NK-92 (cell line): ENCODE results near the gene LRIT1.
"Not testable (repeated sequence)": the region's sequence is repeated elsewhere in the genome, so short reads cannot be mapped to it uniquely, and the experiment has no call there.

Experiments used
- DNase-seq: peaks from one replicate; lab custom pipeline; 2025; ENCODE audit not compliant: unreplicated experiment; lab: John Stamatoyannopoulos, UW

The LRIT1 gene, protein sequence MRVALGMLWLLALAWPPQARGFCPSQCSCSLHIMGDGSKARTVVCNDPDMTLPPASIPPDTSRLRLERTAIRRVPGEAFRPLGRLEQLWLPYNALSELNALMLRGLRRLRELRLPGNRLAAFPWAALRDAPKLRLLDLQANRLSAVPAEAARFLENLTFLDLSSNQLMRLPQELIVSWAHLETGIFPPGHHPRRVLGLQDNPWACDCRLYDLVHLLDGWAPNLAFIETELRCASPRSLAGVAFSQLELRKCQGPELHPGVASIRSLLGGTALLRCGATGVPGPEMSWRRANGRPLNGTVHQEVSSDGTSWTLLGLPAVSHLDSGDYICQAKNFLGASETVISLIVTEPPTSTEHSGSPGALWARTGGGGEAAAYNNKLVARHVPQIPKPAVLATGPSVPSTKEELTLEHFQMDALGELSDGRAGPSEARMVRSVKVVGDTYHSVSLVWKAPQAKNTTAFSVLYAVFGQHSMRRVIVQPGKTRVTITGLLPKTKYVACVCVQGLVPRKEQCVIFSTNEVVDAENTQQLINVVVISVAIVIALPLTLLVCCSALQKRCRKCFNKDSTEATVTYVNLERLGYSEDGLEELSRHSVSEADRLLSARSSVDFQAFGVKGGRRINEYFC

DNA sequence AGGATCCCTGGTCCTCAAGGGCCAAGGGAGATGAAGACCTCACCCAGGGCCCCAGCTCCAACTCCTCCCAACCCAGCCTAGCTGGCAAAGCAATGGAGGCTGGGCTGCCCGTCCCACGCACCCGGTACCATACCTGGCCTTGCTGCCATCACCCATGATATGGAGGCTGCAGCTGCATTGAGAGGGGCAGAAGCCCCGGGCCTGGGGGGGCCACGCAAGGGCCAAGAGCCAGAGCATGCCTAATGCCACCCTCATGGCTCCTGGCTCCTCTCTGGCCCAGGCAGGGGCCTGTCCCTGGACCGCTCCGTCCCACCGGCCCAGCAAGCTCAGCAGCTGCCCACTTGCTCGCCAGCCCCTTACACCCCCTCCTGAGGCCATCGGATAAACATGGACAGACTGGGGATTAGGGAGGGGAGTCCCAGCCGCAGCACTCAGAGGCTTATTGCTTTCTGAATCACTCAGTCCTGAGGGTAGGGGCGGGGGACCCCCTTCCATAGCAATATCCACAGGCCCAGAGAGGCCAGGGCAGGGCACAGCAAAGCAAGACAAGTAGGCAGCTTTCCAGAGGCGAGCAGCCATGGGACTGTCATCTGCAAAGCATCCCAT is at the start of gene LRIT1:
Gene LRIT1 (minus strand): TSS at position 362 of the 606 bp plus-strand sequence. CDS start 107 bp downstream, at position 255.
- DNase-seq: no peak

DNA sequence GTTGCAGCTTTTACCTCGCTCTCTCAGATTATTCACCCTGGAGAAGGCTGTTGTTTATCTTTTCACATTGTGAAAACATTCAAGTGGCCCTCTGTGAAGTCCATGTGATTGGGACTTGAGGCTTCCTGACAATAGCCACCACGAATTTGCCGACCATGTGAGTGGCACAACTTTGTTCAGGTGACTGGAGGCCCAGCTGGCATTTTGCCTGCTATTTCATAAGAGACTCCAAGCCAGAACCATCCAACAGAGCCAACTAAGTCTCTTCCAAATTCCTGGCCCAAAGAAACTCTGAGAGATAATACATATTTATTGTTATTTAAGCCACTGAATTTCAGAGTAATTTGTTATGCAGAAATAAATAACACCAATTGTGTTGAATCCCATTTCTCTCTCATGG is 48.9 kb upstream of the LRIT1 start:
- DNase-seq: no peak

DNA sequence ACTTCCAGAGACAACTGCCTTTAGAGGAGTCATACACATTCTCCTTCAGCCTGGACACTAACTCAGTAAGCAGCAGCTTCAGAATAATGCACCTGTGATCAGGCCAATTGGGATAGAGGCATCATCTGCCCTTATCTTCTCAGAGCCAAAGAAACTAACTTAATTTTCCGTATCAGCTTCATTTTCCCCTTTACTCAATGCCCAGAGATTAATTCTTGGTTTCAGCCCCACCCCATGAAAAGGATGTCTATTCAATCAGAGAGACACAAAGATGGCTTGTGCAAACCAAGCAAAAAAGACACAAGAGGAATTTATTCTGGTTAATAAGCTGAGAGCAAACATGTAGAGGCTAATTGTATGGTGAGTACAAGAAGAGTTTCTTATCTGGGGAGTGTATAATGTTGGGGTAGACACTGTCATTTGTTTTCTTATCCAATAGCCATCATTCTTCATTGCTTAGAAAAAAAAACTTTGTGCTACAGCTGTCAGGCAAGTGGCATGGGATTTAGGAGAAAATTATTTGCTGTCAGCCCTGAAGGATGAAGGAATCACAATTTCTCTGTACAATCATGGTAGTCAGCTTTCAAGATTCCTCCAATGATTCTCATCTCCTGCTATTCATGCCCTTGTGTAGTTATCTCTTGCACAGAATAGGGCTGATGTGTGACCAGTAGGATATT is 48.3 kb upstream of the LRIT1 start:
- DNase-seq: no peak

DNA sequence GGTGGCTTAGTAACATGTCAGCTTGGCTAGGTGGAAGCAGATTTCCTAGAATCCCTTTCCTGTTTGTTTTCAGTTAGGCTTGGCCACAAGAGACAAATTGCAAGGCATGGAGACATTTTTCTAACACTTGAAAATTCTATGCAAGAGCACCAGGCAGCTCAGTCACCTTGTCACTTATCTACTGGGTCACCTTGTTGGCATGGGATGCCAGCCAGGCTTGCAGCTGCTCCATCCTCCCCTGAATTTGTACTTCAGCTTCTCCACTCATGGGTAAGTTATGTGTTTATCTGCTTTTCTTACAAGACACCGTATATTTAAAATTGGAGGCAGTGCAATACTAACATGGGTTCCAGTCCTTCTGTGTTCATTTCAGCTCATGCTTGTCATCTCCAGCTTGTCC is 46.8 kb upstream of the LRIT1 start:
- no peak for DNase-seq

DNA sequence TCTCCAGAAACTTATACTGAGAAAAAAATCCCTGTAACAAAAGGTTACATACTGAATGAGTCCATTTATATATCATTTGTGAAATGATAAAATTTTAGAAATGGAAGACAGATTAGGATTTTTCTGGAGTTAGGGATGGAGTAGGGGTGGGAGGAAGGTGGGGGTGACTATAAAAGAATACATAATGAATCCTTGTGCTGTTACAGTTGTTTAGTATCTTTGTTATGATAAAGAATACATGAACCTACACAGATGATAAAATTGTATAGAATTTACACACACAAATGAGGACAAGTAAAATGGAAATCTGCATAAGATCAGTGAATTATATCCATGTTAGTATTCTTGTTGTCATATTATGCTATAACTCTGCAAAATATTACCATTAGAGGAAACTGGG is 45.3 kb upstream of the LRIT1 start:
- no peak for DNase-seq

DNA sequence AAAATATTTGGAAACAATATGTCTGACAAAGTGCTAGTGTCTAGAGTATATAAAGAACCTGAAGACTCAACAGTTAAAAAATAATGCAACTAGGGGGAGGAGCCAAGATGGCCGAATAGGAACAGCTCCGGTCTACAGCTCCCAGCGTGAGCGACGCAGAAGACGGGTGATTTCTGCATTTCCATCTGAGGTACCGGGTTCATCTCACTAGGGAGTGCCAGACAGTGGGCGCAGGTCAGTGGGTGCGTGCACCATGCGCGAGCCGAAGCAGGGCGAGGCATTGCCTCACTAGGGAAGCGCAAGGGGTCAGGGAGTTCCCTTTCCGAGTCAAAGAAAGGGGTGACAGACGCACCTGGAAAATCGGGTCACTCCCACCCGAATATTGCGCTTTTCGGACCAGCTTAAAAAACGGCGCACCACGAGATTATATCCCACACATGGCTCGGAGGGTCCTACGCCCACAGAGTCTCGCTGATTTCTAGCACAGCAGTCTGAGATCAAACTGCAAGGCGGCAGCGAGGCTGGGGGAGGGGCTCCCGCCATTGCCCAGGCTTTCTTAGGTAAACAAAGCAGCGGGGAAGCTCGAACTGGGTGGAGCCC is 38.6 kb upstream of the LRIT1 start:
- not testable (repeated sequence) for DNase-seq

DNA sequence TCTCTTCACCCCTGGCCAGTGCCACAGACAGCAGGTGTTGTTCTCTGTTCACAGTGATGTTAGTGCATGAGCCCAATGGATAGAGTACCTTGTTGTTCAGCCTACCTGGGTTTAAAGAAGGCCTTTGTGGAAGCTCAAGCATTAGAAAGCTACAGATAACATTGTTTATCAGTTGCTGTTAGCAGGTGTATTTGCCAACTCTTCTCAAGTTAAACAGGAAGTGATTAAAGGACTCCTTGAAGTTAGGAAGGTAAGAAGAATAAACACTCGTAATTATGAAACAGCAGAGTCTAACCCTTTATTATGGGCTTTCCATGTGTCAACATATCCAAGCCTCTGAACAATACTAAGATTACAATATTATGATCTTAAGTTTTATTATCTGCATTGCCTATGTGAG is 29.4 kb upstream of the LRIT1 start:
- DNase-seq: no peak

DNA sequence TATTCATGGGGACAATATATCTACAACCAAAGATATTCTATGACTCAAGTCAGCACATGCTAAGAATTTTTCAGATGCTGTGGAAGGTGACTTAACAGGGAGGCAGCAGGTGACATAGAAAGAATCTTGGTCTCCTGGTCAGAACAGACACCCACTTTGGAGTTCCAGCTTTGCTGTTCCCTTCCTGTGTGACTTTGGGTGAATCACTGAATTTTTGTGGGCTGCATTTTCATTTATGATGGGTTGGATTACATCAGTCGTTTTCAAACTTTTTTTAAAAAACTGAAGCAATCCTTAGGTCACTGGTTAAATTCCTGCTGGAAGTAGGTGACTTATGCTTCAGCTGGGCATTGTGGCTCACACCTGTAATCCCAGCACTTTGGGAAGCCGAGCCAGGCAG is 28.4 kb upstream of the LRIT1 start:
- DNase-seq: no peak

DNA sequence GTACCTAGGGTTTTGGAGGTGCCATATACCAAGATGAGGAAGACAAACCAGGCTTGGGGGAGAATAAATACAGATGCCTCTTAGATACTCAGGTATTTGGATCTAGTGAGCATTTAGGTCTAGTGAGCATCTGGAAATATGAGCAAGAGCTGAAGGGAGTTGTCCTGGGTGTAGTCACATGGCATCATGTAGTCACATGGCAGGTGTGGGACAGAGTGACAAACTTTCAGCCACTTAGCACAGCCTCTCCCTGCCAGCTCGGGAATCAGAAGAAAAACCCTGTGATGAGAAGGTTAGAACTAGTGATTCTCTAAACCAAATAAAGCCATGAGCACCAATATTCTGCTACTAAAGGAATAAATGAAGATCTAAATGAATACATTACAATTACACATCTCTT is 27.8 kb upstream of the LRIT1 start:
- no peak for DNase-seq

DNA sequence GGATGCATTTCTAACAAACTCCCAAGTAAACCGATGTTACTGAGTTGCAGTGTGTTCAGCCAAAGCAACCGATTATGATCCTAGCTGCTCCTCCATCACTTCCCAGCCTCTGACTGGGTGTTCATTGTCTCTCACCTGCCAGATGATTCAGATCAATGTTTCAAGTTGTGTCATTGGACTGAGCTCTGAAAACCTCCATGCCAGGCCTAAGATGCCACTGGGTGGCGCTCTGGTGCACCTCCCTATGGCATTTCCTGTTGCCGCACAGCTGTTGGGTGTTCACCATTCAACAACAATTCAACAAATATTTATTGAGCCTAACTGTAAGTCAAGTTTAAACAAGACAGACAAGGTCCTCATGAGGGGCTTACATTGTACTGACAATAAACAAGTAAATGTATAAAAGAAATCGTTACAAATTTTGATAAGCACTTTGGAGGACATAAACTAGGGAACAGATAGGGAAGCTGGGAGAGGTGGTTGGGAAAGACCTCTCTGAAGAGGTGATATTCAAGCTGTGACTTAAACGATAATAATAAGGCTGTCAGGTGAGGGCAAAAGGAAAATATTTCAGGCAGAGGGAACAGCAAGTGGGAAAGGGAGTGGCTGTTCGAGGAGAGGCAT is 26.3 kb upstream of the LRIT1 start:
- no peak for DNase-seq

DNA sequence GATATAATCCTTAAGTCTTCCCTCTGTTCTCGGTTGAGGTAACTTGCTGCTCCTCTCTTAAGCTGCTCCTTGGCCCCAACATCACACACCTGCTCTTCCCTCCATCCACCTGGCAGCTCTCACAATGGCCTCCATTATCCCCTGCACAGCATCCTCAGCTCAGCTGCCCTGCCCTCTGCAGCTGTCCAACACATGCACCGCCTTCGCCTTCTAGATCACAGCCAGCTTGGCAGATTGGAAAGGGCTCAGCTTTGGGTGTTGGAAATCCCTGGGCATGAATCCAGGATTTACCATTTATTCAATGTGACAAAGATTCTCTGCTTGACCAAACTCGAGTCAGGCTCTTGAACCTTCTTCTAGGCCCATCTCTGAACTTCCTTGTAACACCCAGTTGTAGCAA is 24.1 kb upstream of the LRIT1 start:
- DNase-seq: no peak

DNA sequence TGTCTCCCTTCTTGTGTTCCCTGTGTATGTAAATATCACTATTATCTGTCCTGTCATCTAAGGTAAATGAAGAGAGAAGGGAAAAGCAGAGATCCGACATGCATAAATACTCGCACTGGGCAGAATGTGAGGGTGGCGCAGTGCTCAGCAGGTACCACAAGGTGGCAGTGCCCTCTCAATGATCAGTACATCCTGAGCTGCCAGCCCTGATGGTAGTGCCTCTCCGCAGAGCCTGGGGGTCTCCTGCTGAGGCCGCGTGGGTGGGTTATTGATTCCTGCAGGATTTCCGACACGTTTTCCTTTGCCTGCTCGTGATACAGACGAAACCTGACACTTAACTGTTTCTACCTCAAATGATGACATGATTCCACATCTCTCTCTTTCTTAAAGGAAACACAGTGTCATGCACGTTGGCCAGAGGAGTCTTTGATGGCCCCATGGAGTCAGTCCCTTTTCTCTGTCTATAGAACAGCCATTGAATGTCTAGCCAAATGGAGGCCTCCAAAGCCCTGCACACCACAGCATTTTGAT is 23.3 kb upstream of the LRIT1 start:
- no peak for DNase-seq

DNA sequence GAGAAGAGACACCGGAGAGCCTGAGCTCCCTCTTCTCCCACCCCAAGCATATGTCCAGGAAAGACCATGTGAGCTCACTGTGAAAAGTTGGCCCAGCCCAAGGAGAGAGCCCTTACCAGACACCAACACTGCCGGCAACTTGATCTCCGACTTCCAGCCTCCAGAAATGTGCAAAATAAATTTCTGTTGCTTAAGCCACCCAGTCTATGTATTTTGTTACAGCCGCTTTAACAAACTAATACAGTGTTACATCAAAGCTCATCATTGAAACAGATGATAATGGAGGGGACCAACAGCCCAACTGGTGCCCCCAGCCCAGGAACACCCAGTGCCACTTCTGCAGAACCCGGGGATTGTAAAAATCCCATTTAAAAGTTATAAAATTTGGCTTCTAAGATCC is 22.4 kb upstream of the LRIT1 start:
- no peak for DNase-seq

DNA sequence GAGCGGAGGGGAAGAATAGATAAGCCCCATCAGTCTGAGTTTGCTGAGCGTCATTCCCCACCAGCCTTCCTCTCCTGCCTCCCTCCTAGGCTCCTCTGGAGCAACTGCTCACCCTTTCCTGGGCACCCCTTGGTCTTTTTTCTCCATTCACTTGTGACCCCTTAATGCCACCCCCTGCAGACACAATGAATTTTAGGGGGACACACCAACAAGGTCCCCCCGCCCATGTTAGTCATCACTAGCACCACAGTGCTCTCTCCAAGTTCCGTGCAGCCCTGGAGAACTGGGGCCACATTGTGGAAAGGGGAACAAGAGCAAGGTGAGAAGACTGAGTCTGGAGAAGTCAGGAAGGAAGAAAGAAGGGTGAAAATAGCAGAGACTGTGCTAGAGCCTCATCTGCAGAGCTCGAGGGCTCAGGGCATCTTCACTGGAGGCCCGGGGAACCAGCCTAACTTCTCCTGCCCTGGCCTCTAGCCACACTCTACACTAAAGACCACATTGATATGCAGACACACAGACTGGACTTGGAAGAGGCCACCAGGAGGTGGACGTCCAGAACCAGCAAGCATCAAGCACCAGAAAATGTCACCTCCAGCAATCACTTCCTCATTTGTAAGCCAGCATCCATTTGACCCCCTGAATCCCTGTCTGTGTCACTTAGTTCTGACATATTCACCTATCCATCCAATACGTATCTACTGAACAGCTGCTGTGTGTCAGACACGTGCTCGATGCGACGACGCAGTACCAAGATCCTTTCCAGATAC is 21.0 kb upstream of the LRIT1 start:
- no peak for DNase-seq

DNA sequence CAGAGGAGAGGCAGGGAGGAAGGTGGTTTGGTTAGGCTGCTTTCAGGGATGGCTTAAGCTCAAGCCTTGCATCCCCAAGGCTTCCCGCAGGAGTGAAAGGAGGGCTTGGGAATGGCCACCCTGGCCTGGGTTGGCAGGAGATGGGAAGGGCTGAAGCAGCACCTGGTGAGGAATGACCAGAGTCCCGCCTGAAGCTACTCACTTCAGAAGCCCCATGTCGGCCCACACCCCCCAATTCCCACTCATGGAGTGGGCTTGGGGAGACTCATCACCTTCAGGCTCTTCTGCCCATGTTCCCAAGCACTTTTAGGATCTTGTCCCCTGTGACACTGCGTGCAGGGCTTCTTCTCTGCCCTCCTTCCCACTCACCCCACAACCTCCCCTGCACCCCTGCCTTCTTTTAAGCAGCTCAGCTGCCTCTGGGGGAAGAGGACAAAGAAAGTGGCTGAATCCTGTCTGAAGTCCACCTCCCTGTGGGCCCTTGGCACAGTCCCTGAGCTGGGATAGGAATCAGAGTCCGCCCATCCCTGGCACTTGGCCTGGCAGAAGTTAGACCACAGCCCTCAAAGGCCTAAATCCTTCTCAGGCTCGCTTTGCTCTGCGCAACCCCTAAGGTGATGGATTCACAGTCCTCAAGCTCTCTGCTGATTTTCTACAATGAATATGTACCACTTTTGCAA is 20.0 kb upstream of the LRIT1 start:
- DNase-seq: no peak

DNA sequence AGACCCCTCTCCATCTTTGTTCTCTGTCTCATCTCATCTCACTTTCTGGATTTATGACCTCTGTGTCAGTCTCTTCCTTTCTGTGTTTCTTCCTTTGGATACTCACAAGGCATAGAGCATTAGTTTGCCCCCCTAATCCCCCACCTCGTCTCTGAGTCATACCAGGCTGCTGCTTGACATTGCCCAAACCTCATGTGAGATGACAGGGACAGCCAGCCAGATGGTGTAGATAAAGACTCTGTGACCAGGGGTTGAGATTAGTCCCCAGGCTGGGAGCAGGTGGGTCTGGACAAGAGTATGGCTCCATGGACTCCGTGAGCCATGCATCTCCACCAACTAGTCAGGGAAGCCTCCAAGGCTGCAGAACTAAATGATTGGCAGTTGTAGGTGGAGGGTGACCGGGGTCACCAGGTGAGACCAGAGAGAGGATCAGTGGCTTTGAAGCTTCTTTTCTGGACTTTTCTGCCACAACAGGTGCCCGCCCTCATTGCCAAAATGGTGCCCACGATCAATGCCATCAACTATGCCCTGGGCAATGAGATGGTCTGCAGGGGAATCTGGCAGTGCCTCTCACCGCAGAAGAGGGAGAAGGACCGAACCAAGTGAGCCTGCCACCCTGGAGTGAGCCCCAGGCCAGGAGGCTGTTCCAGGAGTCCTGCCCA is 16.8 kb upstream of the LRIT1 start:
- no peak for DNase-seq

DNA sequence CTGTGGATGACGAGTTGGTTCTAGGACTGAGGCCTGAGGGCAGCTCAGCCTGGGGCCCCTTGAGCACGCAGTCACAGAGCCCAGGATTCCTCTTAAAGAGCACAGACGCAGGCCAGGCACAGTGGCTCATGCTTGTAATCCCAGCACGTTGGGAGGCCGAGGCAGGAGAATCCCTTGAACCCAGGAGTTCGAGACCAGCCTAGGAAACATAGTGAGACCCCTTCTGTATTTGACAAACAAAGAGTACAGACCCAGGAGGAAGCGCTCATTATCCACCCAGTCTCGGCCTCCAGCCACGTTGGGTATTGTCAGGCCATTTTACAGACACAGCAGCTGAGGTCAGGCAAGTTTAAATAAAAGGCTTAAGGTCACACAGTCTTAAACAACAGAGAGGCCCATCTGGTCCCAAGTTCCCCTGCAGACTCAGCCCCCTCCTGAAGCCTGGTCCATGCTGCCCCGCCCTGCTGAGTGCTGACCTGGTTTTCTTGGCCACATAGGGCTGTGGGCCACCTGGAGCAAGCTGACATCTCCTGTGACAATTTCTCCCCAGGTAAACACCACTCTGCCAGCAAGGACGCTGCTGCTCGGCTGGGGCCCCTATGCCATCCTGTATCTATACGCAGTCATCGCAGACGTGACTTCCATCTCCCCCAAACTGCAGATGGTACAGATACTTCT is 16.1 kb upstream of the LRIT1 start:
- DNase-seq: no peak
